CD14-positive monocyte (primary cell): Measurements from ENCODE around the gene SYT7. TPM values are rescaled to one million over a fixed set of nuclear protein-coding genes. Genes with fewer than 3 reads are reported as not detected.

Source experiments
- DNase-seq, 3 donors: peaks; one replicate each; pipeline ENCODE4 v3.0.0-alpha.2; 2011 to 2022
- H2AFZ ChIP-seq: 2 replicates; pipeline ENCODE4 v1.6.0; 2012; ENCODE audit warnings: mild to moderate bottlenecking, low read depth, low read length, inconsistent platforms; ENCODE audit not compliant: insufficient read depth, poor library complexity, severe bottlenecking
- H3K27ac ChIP-seq, 2 donors: 1 replicate in 1 of 2; 2 replicates in 1 of 2; pipeline ENCODE4 v1.5.1; 2012 to 2013; ENCODE audit warnings: low read length in 2 of 2, control low read depth in 1 of 2, inconsistent platforms in 1 of 2, low read depth in 1 of 2, mild to moderate bottlenecking in 1 of 2
- H3K27me3 ChIP-seq, 2 donors: one replicate each; pipeline versions ENCODE4 v1.6.0 to v1.6.1; 2011 to 2013; ENCODE audit warnings: low read length in 2 of 2; ENCODE audit not compliant: control insufficient read depth in 2 of 2, insufficient read depth in 2 of 2
- H3K36me3 ChIP-seq, 2 donors: replicated peaks in 1 of 2; 1 replicate in 1 of 2; 2 replicates in 1 of 2; pipeline versions ENCODE4 v1.5.1 to v1.6.1; 2012 to 2013; ENCODE audit warnings: low read length in 2 of 2, control low read depth in 1 of 2, inconsistent platforms in 1 of 2, mild to moderate bottlenecking in 1 of 2; ENCODE audit not compliant: insufficient read depth in 2 of 2, control insufficient read depth in 1 of 2
- H3K4me1 ChIP-seq, 2 donors: 1 replicate in 1 of 2; 2 replicates in 1 of 2; pipeline versions ENCODE4 v1.5.1 to v1.6.1; 2012 to 2013; ENCODE audit warnings: low read length in 2 of 2, control low read depth in 1 of 2, inconsistent platforms in 1 of 2, mild to moderate bottlenecking in 1 of 2, moderate library complexity in 1 of 2; ENCODE audit not compliant: insufficient read depth in 2 of 2, control insufficient read depth in 1 of 2
- H3K4me2 ChIP-seq: replicated peaks from 2 replicates; pipeline ENCODE3; 2012; ENCODE audit warnings: low read length, moderate library complexity, mild to moderate bottlenecking; ENCODE audit not compliant: poor library complexity, severe bottlenecking; ENCODE audit errors: extremely low read depth
- H3K4me3 ChIP-seq, 3 experiments: fragments of 200-600 bp in 1 of 3; sonication (generic) in 1 of 3; replicated peaks in 1 of 3; 1 replicate in 2 of 3; 2 replicates in 1 of 3; pipeline ENCODE4 v1.5.1; 2011 to 2013; ENCODE audit warnings: low read length in 3 of 3, mild to moderate bottlenecking in 3 of 3, control low read depth in 2 of 3, low read depth in 2 of 3, inconsistent platforms in 1 of 3, moderate library complexity in 1 of 3
- H3K79me2 ChIP-seq: 2 replicates; pipeline ENCODE4 v1.6.0; 2012; ENCODE audit warnings: mild to moderate bottlenecking, control low read depth, inconsistent platforms, low read length, moderate library complexity; ENCODE audit not compliant: insufficient read depth
- H3K9ac ChIP-seq: 2 replicates; pipeline ENCODE4 v1.6.0; 2017; ENCODE audit warnings: low read length, mild to moderate bottlenecking; ENCODE audit not compliant: insufficient read depth, poor library complexity, severe bottlenecking
- H3K9me3 ChIP-seq, 2 donors: replicated peaks in 1 of 2; 1 replicate in 1 of 2; 2 replicates in 1 of 2; pipeline versions ENCODE4 v1.5.1 to v1.6.1; 2012 to 2013; ENCODE audit warnings: low read length in 2 of 2, control low read depth in 1 of 2; ENCODE audit not compliant: control insufficient read depth in 1 of 2, insufficient read depth in 1 of 2
- H4K20me1 ChIP-seq: 2 replicates; pipeline ENCODE4 v1.6.0; 2012; ENCODE audit warnings: mild to moderate bottlenecking, low read length, control low read depth, moderate library complexity; ENCODE audit not compliant: insufficient read depth
- H3K27ac Mint-ChIP-seq, 7 donors: one replicate each; pipeline ENCODE4 v1.8.0; 2020; ENCODE audit warnings: mild to moderate bottlenecking in 7 of 7, mixed read lengths in 7 of 7, moderate library complexity in 6 of 7, inconsistent platforms in 2 of 7
- H3K27me3 Mint-ChIP-seq, 3 donors: one replicate each; pipeline ENCODE4 v1.8.0; 2021 to 2022; ENCODE audit warnings: low read depth in 3 of 3, mild to moderate bottlenecking in 3 of 3, mixed read lengths in 3 of 3, moderate library complexity in 3 of 3, inconsistent platforms in 1 of 3
- H3K36me3 Mint-ChIP-seq, 2 donors: one replicate each; pipeline ENCODE4 v1.8.0; 2020; ENCODE audit warnings: mixed read lengths in 2 of 2, inconsistent platforms in 1 of 2, mild to moderate bottlenecking in 1 of 2
- H3K4me1 Mint-ChIP-seq: one replicate; pipeline ENCODE4 v1.8.0; 2020; ENCODE audit warnings: mild to moderate bottlenecking, mixed read lengths
- H3K4me3 Mint-ChIP-seq, 2 donors: one replicate each; pipeline ENCODE4 v1.8.0; 2020; ENCODE audit warnings: mild to moderate bottlenecking in 2 of 2, mixed read lengths in 2 of 2, moderate library complexity in 1 of 2
- H3K9me3 Mint-ChIP-seq, 7 donors: one replicate each; pipeline ENCODE4 v1.8.0; 2020 to 2022; ENCODE audit warnings: mixed read lengths in 7 of 7, mild to moderate bottlenecking in 6 of 7, moderate library complexity in 6 of 7, inconsistent platforms in 2 of 7
- CTCF ChIP-seq: fragments of 200-600 bp; IDR thresholded peaks from one replicate; pipeline ENCODE4 v1.8.0; 2022; ENCODE audit warnings: antibody characterized with exemption, mild to moderate bottlenecking
- WGBS: methylation state at CpG from one replicate; pipeline ENCODE4 v1.1.5; 2013; ENCODE audit warnings: missing lambda C conversion rate; ENCODE audit not compliant: insufficient coverage; 5-methylcytosine and 5-hydroxymethylcytosine counted together
- intact Hi-C, 2 donors: fragments of 100-400 bp; cut with micrococcal nuclease; formaldehyde crosslinking; loops; one replicate each; pipeline versions ENCODE4 v1.15.0 to v1.15.1; 2023
- polyA plus RNA-seq, 3 donors: library from polyadenylated mRNA; depleted of rRNA in 1 of 3; unstranded in 2 of 3; stranded (reverse) in 1 of 3; fragments of 300-500 nt in 2 of 3; fragments of >200 nt in 1 of 3; fragmentation: Illumina TruSeq in 2 of 3; gene quantifications; 1 replicate in 2 of 3; 2 replicates in 1 of 3; pipeline ENCODE4 v1.2.3, GENCODE V29; 2012 to 2021

SYT7 gene
- polyA plus RNA-seq, 3 donors, result not detected

GRCh38 chr11:61598886-61599868, 18.3 kb upstream of the SYT7 start:
- H3K9me3 ChIP-seq, result no peaks in the 10 kb centered on the region
- H3K4me2 ChIP-seq, result no peak overlapping the region
- peaks cover 0 to 7% of the 10 kb centered on the region in 2 donors for H3K27me3 ChIP-seq

DNA sequence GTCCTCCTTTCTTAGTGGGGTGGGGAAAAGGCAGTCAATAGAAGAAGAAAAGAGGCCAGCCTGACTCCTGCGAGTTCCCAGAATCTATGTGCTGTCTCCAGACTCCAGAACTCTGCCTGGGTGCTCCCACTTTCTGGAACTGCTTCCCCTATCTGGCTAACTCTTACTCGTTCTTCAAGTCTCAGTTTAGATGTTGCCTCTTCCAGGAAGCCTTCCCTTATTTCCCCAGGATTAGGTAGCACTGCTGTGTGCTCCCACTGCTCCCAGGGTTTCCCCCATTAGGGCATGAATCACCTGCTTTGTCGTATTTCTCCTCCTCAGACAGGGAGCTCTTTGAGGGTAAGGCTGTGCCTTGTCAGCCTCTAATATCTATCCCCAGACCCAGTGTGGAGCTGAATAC, 17.5 kb upstream of the SYT7 start:
- H3K27me3 ChIP-seq, result peaks cover 0 to 7% of the 10 kb centered on the region in 2 donors
- no peaks in the 10 kb centered on the region for H4K20me1 ChIP-seq
- intact Hi-C loops, result no loop called here
- no peaks in the 10 kb centered on the region for H3K4me1 ChIP-seq
- Mint-ChIP-seq H3K9me3 (peaks cover 0 to 2% (median 0%) of the 10 kb centered on the region in 7 donors), H3K27me3 (peaks cover 11 to 27% (median 26%) of the 10 kb centered on the region in 3 donors), H3K27ac (no peak overlapping the region), H3K4me3 (no peak overlapping the region), H3K4me1 (peaks cover 2% of the 10 kb centered on the region), H3K36me3 (no peaks in the 10 kb centered on the region)
- no peak overlapping the region for H3K4me3 ChIP-seq
- no peaks in the 10 kb centered on the region for H3K36me3 ChIP-seq
- no peak for TF ChIP-seq CTCF
- no peak overlapping the region for H3K27ac ChIP-seq
- no peak for DNase-seq
- H3K4me2 ChIP-seq, result no peak overlapping the region
- no peak overlapping the region for H3K9ac ChIP-seq
- no peaks in the 10 kb centered on the region for H3K9me3 ChIP-seq
- no peaks in the 10 kb centered on the region for H3K79me2 ChIP-seq
- no peak overlapping the region for H2AFZ ChIP-seq
- 57% methylated on average over 1 of the region's 3 CpGs for WGBS

More at GRCh38 chr11:61598886-61599868, 18.3 kb upstream of the SYT7 start:
- H3K4me1 Mint-ChIP-seq, result peaks cover 2% of the 10 kb centered on the region
- H3K27ac Mint-ChIP-seq, result no peak overlapping the region
- Histone ChIP-seq H3K27ac (no peak overlapping the region), H4K20me1 (no peaks in the 10 kb centered on the region), H3K36me3 (no peaks in the 10 kb centered on the region), H3K79me2 (no peaks in the 10 kb centered on the region), H3K4me1 (no peaks in the 10 kb centered on the region), H3K4me3 (no peak overlapping the region), H3K9ac (no peak overlapping the region), H2AFZ (no peak overlapping the region)
- peaks cover 9 to 26% (median 22%) of the 10 kb centered on the region in 3 donors for H3K27me3 Mint-ChIP-seq
- no peak overlapping the region for H3K4me3 Mint-ChIP-seq
- peaks cover 0 to 2% (median 0%) of the 10 kb centered on the region in 7 donors for H3K9me3 Mint-ChIP-seq
- H3K36me3 Mint-ChIP-seq, result no peaks in the 10 kb centered on the region
- no peak for TF ChIP-seq CTCF
- intact Hi-C loops, result no loop called here
- no peak for DNase-seq
- WGBS, result 63% methylated on average over 19 of the region's 25 CpGs
